Stomach (tissue), 9 donors: Measurements from ENCODE around the gene SYT2. TPM values are rescaled to one million over a fixed set of nuclear protein-coding genes. Genes with fewer than 3 reads are reported as not detected.

Source experiments
- DNase-seq, 2 donors: peaks; one replicate each; pipeline versions ENCODE4 v3.0.0 to v3.0.0-alpha.2; 2013 to 2019
- H3K27ac ChIP-seq, 5 donors: fragments of 200-600 bp in 4 of 5; sonication (generic) in 4 of 5; one replicate each; pipeline ENCODE4 v1.5.1; 2013 to 2019; ENCODE audit warnings: mild to moderate bottlenecking in 1 of 5, moderate library complexity in 1 of 5
- H3K27me3 ChIP-seq, 3 donors: fragments of 200-600 bp; sonication (generic); one replicate each; pipeline ENCODE4 v1.5.1; 2017 to 2019; ENCODE audit warnings: mixed run types in 1 of 3
- H3K36me3 ChIP-seq, 4 donors: fragments of 200-600 bp; sonication (generic); 1 replicate in 3 of 4; 2 replicates in 1 of 4; pipeline ENCODE4 v1.5.1; 2016 to 2019
- H3K4me1 ChIP-seq, 4 donors: fragments of 200-600 bp; sonication (generic); one replicate each; pipeline ENCODE4 v1.5.1; 2016 to 2019
- H3K4me3 ChIP-seq, 4 donors: fragments of 200-600 bp; sonication (generic) in 3 of 4; one replicate each; pipeline ENCODE4 v1.5.1; 2016 to 2019; ENCODE audit warnings: mild to moderate bottlenecking in 1 of 4
- H3K9me3 ChIP-seq, 4 donors: fragments of 200-600 bp; sonication (generic); one replicate each; pipeline ENCODE4 v1.5.1; 2016 to 2019
- EP300 ChIP-seq: sonication (generic); formaldehyde crosslinking; IDR thresholded peaks from one replicate; pipeline ENCODE4 v1.6.1; 2017; ENCODE audit warnings: antibody characterized with exemption
- POLR2A ChIP-seq, 4 donors: fragments of 450-650 bp; IDR thresholded peaks; one replicate each; pipeline ENCODE4 v1.6.1; 2016; ENCODE audit warnings: antibody characterized with exemption in 4 of 4, control low read depth in 2 of 4, mild to moderate bottlenecking in 1 of 4, moderate library complexity in 1 of 4
- POLR2AphosphoS5 ChIP-seq, 3 donors: sonication (generic); formaldehyde crosslinking; IDR thresholded peaks; one replicate each; pipeline ENCODE4 v1.6.1; 2016; ENCODE audit warnings: antibody characterized with exemption in 3 of 3
- WGBS, 5 donors: extraction: QIAGEN DNeasy Blood & Tissue Kit in 3 of 5; methylation state at CpG; one replicate each; pipeline versions ENCODE4 v1.1.5 to v1.1.7; 2013 to 2018; 5-methylcytosine and 5-hydroxymethylcytosine counted together
- intact Hi-C: fragments of 100-400 bp; cut with DNase I; formaldehyde crosslinking; loops from one replicate; pipeline ENCODE4 v1.15.1; 2023; ENCODE audit warnings: low total_unique reads
- polyA plus RNA-seq, 3 donors: library from polyadenylated mRNA; stranded (reverse); fragments of 200-250 nt; gene quantifications; one replicate each; pipeline ENCODE4 v1.2.3, GENCODE V29; 2013
- total RNA-seq, 5 donors: library from RNA; depleted of rRNA; stranded (reverse); fragments of >200 nt; gene quantifications; one replicate each; pipeline versions ENCODE4 v1.1.0 to v1.2.3, GENCODE V29; 2014 to 2016
- TF ChIP-seq, protein P1 (sequence below), 7 experiments: fragments of 450-650 bp in 4 of 7; fragments of 200-600 bp in 3 of 7; sonication (generic) in 3 of 7; IDR thresholded peaks; one replicate each; pipeline ENCODE4 v1.5.1; 2016 to 2019; ENCODE audit warnings: antibody characterized with exemption in 7 of 7, control low read depth in 2 of 7, mild to moderate bottlenecking in 1 of 7
- donor health status: healthy with polysubstance abuse.
- donor health status: Bipolar disorder and iron deficiency.
- donor health status: healthy.

Gene SYT2
- total and polyA plus RNA-seq, 8 donors, result 0.18 to 0.29 TPM; not detected in 6

DNA sequence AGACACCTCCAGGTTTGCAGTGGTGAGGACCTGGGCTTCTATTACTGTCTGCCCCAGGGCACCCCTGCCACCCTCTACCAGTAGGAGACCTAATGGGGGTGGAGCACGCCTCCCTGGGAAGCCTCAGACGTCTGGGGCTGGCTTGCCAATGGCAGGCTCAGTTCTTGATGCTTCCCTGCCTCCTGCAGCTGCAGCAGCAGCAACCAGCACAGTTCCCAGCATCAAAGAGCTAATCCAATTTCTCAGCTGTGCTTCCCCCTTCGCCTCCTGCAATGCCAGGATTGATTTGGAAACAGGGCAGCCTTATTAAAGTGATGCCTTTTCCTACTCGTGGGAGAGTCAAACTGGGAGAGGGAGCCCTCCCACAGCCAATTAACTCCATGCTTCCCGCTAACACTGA, 8.2 kb downstream of the SYT2 start:
- H3K27me3 ChIP-seq, result peaks cover 0 to 77% (median 17%) of the 10 kb centered on the region in 3 donors
- no peaks in the 10 kb centered on the region for H3K4me1 ChIP-seq
- WGBS, 5 donors, result 39 to 56% (median 47%) methylated on average over 5 of the region's 5 CpGs
- H3K27ac ChIP-seq, result no peak overlapping the region
- no peaks in the 10 kb centered on the region for H3K9me3 ChIP-seq
- peak in 1 of 2 donors; percentile 26 for DNase-seq
- H3K36me3 ChIP-seq, result no peaks in the 10 kb centered on the region
- intact Hi-C loops, result no loop called here
- TF ChIP-seq POLR2A (IDR thresholded peaks at IDR 0.05), result no peak
- TF ChIP-seq POLR2AphosphoS5 (IDR thresholded peaks at IDR 0.05), result no peak
- TF ChIP-seq EP300, result no peak
- TF ChIP-seq, protein P1, sequence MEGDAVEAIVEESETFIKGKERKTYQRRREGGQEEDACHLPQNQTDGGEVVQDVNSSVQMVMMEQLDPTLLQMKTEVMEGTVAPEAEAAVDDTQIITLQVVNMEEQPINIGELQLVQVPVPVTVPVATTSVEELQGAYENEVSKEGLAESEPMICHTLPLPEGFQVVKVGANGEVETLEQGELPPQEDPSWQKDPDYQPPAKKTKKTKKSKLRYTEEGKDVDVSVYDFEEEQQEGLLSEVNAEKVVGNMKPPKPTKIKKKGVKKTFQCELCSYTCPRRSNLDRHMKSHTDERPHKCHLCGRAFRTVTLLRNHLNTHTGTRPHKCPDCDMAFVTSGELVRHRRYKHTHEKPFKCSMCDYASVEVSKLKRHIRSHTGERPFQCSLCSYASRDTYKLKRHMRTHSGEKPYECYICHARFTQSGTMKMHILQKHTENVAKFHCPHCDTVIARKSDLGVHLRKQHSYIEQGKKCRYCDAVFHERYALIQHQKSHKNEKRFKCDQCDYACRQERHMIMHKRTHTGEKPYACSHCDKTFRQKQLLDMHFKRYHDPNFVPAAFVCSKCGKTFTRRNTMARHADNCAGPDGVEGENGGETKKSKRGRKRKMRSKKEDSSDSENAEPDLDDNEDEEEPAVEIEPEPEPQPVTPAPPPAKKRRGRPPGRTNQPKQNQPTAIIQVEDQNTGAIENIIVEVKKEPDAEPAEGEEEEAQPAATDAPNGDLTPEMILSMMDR (IDR thresholded peaks at IDR 0.05), result no peak
- H3K4me3 ChIP-seq, result no peak overlapping the region

- Histone ChIP-seq H3K36me3 (no peaks in the 10 kb centered on the region), H3K9me3 (no peaks in the 10 kb centered on the region), H3K4me3 (no peak overlapping the region), H3K4me1 (no peaks in the 10 kb centered on the region), H3K27me3 (peaks cover 0 to 77% (median 16%) of the 10 kb centered on the region in 3 donors), H3K27ac (no peak overlapping the region)
- intact Hi-C loops, result no loop called here
- TF ChIP-seq, protein P1 (IDR thresholded peaks at IDR 0.05), result no peak
- TF ChIP-seq POLR2A (IDR thresholded peaks at IDR 0.05) (no peak), POLR2AphosphoS5 (IDR thresholded peaks at IDR 0.05) (no peak), EP300 (no peak)
- WGBS, 5 donors, result 84 to 91% (median 89%) methylated on average over 3 of the region's 3 CpGs
- no peak for DNase-seq
Observed at GRCh38 chr1:202701200-202701599, 9.1 kb downstream of the SYT2 start.

- H3K4me3 ChIP-seq, result no peak overlapping the region
- 61 to 77% (median 65%) methylated on average over 4 to 5 of the region's 5 CpGs for WGBS, 5 donors
- no peak for DNase-seq
- H3K4me1 ChIP-seq, result no peaks in the 10 kb centered on the region
- no peaks in the 10 kb centered on the region for H3K36me3 ChIP-seq
- intact Hi-C loops, result no loop called here
- H3K27me3 ChIP-seq, result peaks cover 0 to 77% (median 16%) of the 10 kb centered on the region in 3 donors
- no peak overlapping the region for H3K27ac ChIP-seq
- H3K9me3 ChIP-seq, result no peaks in the 10 kb centered on the region
- TF ChIP-seq POLR2AphosphoS5 (IDR thresholded peaks at IDR 0.05) (no peak), EP300 (no peak), POLR2A (IDR thresholded peaks at IDR 0.05) (no peak)
- TF ChIP-seq, protein P1 (IDR thresholded peaks at IDR 0.05), result no peak
Observed at GRCh38 chr1:202700061-202700460, 10.2 kb downstream of the SYT2 start.

GRCh38 chr1:202698276-202698675, 12.0 kb downstream of the SYT2 start:
- no peaks in the 10 kb centered on the region for H3K9me3 ChIP-seq
- no peaks in the 10 kb centered on the region for H3K4me1 ChIP-seq
- no peak overlapping the region for H3K4me3 ChIP-seq
- H3K27me3 ChIP-seq, result peaks cover 0 to 79% (median 5%) of the 10 kb centered on the region in 3 donors
- no peak overlapping the region for H3K27ac ChIP-seq
- TF ChIP-seq POLR2A (IDR thresholded peaks at IDR 0.05), result no peak
- TF ChIP-seq, protein P1 (IDR thresholded peaks at IDR 0.05), result no peak
- no peak for TF ChIP-seq POLR2AphosphoS5 (IDR thresholded peaks at IDR 0.05)
- TF ChIP-seq EP300, result no peak
- 59 to 82% (median 63%) methylated on average over 3 to 8 of the region's 8 CpGs for WGBS, 5 donors
- intact Hi-C loops, result no loop called here
- no peak for DNase-seq
- no peaks in the 10 kb centered on the region for H3K36me3 ChIP-seq
